Mesenchymal stem cell (in vitro differentiated cells and primary cell): ENCODE results near the gene POU5F1.

Experiments used
- DNase-seq: peaks from one replicate; pipeline ENCODE4 v3.0.0-alpha.2; 2013
- H2AFZ ChIP-seq: one replicate; pipeline ENCODE4 v1.6.1; 2013; ENCODE audit warnings: low read depth, mild to moderate bottlenecking, control low read depth, inconsistent platforms, low read length, moderate library complexity
- H2AK5ac ChIP-seq: 2 replicates; pipeline ENCODE4 v1.6.1; 2013; ENCODE audit warnings: low read length, moderate library complexity, mild to moderate bottlenecking, inconsistent platforms; ENCODE audit not compliant: severe bottlenecking
- H2BK120ac ChIP-seq: one replicate; pipeline ENCODE4 v1.6.1; 2013; ENCODE audit warnings: low read depth, mild to moderate bottlenecking, inconsistent platforms, low read length, moderate library complexity
- H2BK12ac ChIP-seq, 2 experiments: one replicate each; pipeline ENCODE4 v1.6.1; 2013; ENCODE audit warnings: inconsistent platforms in 2 of 2, low read length in 2 of 2, mild to moderate bottlenecking in 2 of 2, moderate library complexity in 2 of 2, control low read depth in 1 of 2
- H2BK15ac ChIP-seq: one replicate; pipeline ENCODE4 v1.6.1; 2013; ENCODE audit warnings: mild to moderate bottlenecking, low read depth, inconsistent platforms; ENCODE audit not compliant: poor library complexity, severe bottlenecking
- H2BK5ac ChIP-seq: 2 replicates; pipeline ENCODE4 v1.6.1; 2013; ENCODE audit warnings: low read depth, mild to moderate bottlenecking, low read length, control low read depth, inconsistent platforms; ENCODE audit not compliant: poor library complexity, severe bottlenecking
- H3K14ac ChIP-seq, 2 experiments: one replicate each; pipeline ENCODE4 v1.6.1; 2013; ENCODE audit warnings: inconsistent platforms in 2 of 2, low read length in 2 of 2, control low read depth in 1 of 2, mild to moderate bottlenecking in 1 of 2, moderate library complexity in 1 of 2
- H3K18ac ChIP-seq, 2 experiments: one replicate each; pipeline ENCODE4 v1.6.1; 2013; ENCODE audit warnings: inconsistent platforms in 2 of 2, low read length in 2 of 2, control low read depth in 1 of 2, low read depth in 1 of 2, mild to moderate bottlenecking in 1 of 2
- H3K23ac ChIP-seq, 2 experiments: one replicate each; pipeline ENCODE4 v1.6.1; 2013; ENCODE audit warnings: inconsistent platforms in 2 of 2, low read length in 2 of 2, mild to moderate bottlenecking in 2 of 2, moderate library complexity in 2 of 2, control low read depth in 1 of 2
- H3K27ac ChIP-seq: 2 replicates; pipeline ENCODE4 v1.5.1; 2013; ENCODE audit warnings: mild to moderate bottlenecking, moderate library complexity, low read length, control low read depth, inconsistent platforms; ENCODE audit not compliant: poor library complexity, severe bottlenecking
- H3K27me3 ChIP-seq, 2 experiments: 2 replicates each; pipeline versions ENCODE4 v1.6.1 to v1.7.0; 2013; ENCODE audit warnings: low read length in 2 of 2, mild to moderate bottlenecking in 2 of 2, moderate library complexity in 2 of 2, control low read depth in 1 of 2, inconsistent platforms in 1 of 2; ENCODE audit not compliant: control insufficient read depth in 1 of 2, insufficient read depth in 1 of 2
- H3K36me3 ChIP-seq, 2 experiments: 2 replicates each; pipeline versions ENCODE4 v1.6.1 to v1.7.0; 2013; ENCODE audit warnings: low read length in 2 of 2, control low read depth in 1 of 2, inconsistent platforms in 1 of 2, low read depth in 1 of 2, mild to moderate bottlenecking in 1 of 2; ENCODE audit not compliant: insufficient read depth in 2 of 2, control insufficient read depth in 1 of 2
- H3K4ac ChIP-seq, 2 experiments: one replicate each; pipeline ENCODE4 v1.6.1; 2013; ENCODE audit warnings: inconsistent platforms in 2 of 2, low read length in 2 of 2, mild to moderate bottlenecking in 2 of 2, moderate library complexity in 2 of 2, control low read depth in 1 of 2, low read depth in 1 of 2
- H3K4me1 ChIP-seq: 2 replicates; pipeline ENCODE4 v1.6.1; 2013; ENCODE audit warnings: low read depth, low read length, control low read depth; ENCODE audit not compliant: control insufficient read depth, insufficient read depth
- H3K4me2 ChIP-seq: 2 replicates; pipeline ENCODE4 v1.6.1; 2013; ENCODE audit warnings: low read length, mild to moderate bottlenecking, inconsistent platforms; ENCODE audit not compliant: poor library complexity, severe bottlenecking
- H3K4me3 ChIP-seq, 2 experiments: 2 replicates each; pipeline versions ENCODE4 v1.5.1 to v1.7.0; 2013; ENCODE audit warnings: low read length in 2 of 2, mild to moderate bottlenecking in 2 of 2, control low read depth in 1 of 2, low read depth in 1 of 2; ENCODE audit not compliant: insufficient read depth in 1 of 2
- H3K79me1 ChIP-seq: replicated peaks from 2 replicates; pipeline ENCODE4 v1.6.1; 2013; ENCODE audit warnings: mild to moderate bottlenecking, control low read depth, low read length, inconsistent platforms; ENCODE audit not compliant: poor library complexity, severe bottlenecking
- H3K9ac ChIP-seq: 2 replicates; pipeline ENCODE4 v1.7.0; 2013; ENCODE audit warnings: mild to moderate bottlenecking, low read length, moderate library complexity
- H3K9me3 ChIP-seq: 2 replicates; pipeline ENCODE4 v1.7.0; 2013; ENCODE audit warnings: mild to moderate bottlenecking, low read length; ENCODE audit not compliant: control insufficient read depth
- H4K8ac ChIP-seq: one replicate; pipeline ENCODE4 v1.6.1; 2013; ENCODE audit warnings: inconsistent platforms, mild to moderate bottlenecking, low read length, moderate library complexity
- H4K91ac ChIP-seq: one replicate; pipeline ENCODE4 v1.6.1; 2013; ENCODE audit warnings: mild to moderate bottlenecking, low read length, inconsistent platforms
- WGBS: methylation state at CpG from one replicate; pipeline ENCODE4 v1.1.7; 2013; ENCODE audit warnings: mixed read lengths; 5-methylcytosine and 5-hydroxymethylcytosine counted together

The POU5F1 gene

DNA sequence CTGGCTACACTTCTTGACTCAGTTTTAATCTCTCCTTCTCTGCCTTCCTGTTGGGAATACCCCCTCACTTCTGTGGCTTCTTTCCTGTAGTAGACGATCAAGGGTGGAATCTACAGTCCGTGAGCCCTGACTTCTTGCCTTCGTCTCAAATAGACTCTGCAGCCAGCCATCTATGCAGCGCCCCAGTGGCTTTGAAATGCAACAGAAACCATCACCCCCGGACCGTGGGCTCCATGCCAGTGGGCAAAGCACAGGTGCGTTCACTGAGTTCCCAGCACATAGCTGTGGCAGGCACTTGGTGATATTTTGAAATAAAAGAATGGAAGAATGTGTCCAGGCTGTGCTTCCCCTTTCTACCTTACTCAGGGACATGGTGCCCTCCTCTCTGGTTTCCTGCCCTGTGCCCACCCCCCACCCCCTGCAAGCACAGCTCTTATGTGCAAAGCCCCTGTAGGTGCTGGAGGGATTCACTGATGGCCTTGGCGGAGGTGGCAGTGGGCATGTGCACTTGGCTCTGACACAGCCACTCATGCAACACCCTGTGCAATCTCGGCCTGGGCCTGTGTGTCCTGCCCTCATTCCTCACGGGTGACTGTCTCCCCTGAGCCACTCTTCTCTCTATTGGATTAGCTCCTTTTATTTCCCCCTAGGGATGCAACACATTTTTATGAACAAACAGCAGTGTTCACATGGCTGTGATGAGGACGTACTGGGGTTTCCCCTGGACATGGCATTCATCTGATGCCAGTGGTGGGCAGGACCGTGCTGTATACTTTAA lies 44.7 kb downstream of the POU5F1 start:
- Histone ChIP-seq H3K4me1 (peaks cover 36% of the 10 kb centered on the region), H3K36me3 (peaks cover 0 to 2% of the 10 kb centered on the region in 2 experiments), H3K18ac (no peak overlapping the region), H2BK12ac (no peak overlapping the region), H2AK5ac (no peak overlapping the region), H4K91ac (no peak overlapping the region), H3K4ac (no peak overlapping the region), H3K27ac (no peak overlapping the region), H3K4me2 (no peak overlapping the region), H3K9me3 (no peaks in the 10 kb centered on the region), H3K4me3 (no peak overlapping the region), H2BK5ac (no peak overlapping the region), H2BK120ac (no peak overlapping the region), H3K79me1 (no peaks in the 10 kb centered on the region), H3K27me3 (peaks cover 13 to 36% of the 10 kb centered on the region in 2 experiments), H3K23ac (no peak overlapping the region), H4K8ac (no peak overlapping the region), H3K14ac (peak overlapping the region in 1 of 2 experiments; percentile 36), H3K9ac (no peak overlapping the region), H2AFZ (no peak overlapping the region), H2BK15ac (no peak overlapping the region)
- WGBS = 77% methylated on average over 12 of the region's 12 CpGs
- DNase-seq = peak; percentile 77

DNA sequence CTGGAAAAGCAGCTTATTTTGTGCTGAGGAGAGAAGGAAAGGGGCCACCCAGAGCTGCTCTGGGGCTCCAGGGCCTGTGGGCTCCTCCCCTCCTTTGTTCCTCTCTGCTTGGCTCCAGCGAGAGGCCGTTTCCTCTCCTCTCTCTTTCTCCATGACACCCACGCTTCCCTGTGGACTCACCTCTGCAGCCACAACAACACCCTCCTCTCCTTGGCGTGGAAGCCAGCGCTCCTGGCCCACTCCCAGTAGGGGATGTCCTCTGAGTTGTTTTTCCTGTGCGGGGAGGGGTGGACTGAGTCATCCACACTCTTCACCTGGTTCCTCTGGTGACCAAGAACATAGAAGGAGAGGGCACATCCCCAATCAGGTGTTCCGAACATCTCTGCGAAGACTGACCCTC lies 45.3 kb downstream of the POU5F1 start:
- H3K14ac ChIP-seq = no peak overlapping the region
- H3K4me3 ChIP-seq = no peak overlapping the region
- peaks cover 13 to 36% of the 10 kb centered on the region in 2 experiments for H3K27me3 ChIP-seq
- peaks cover 38% of the 10 kb centered on the region for H3K4me1 ChIP-seq
- H2BK5ac ChIP-seq = no peak overlapping the region
- no peak overlapping the region for H3K4me2 ChIP-seq
- no peak overlapping the region for H2BK15ac ChIP-seq
- no peak overlapping the region for H3K27ac ChIP-seq
- no peak overlapping the region for H2BK120ac ChIP-seq
- no peak overlapping the region for H2BK12ac ChIP-seq
- no peak overlapping the region for H4K8ac ChIP-seq
- no peak overlapping the region for H3K9ac ChIP-seq
- WGBS = 68% methylated on average over 7 of the region's 8 CpGs
- no peaks in the 10 kb centered on the region for H3K9me3 ChIP-seq
- H2AFZ ChIP-seq = no peak overlapping the region
- H3K23ac ChIP-seq = no peak overlapping the region
- no peak overlapping the region for H3K4ac ChIP-seq
- H2AK5ac ChIP-seq = peak overlapping the region; percentile 76
- peaks cover 0 to 2% of the 10 kb centered on the region in 2 experiments for H3K36me3 ChIP-seq
- DNase-seq = no peak
- H3K79me1 ChIP-seq = no peaks in the 10 kb centered on the region
- H3K18ac ChIP-seq = peak overlapping the region in 1 of 2 experiments; percentile 28
- H4K91ac ChIP-seq = no peak overlapping the region

DNA sequence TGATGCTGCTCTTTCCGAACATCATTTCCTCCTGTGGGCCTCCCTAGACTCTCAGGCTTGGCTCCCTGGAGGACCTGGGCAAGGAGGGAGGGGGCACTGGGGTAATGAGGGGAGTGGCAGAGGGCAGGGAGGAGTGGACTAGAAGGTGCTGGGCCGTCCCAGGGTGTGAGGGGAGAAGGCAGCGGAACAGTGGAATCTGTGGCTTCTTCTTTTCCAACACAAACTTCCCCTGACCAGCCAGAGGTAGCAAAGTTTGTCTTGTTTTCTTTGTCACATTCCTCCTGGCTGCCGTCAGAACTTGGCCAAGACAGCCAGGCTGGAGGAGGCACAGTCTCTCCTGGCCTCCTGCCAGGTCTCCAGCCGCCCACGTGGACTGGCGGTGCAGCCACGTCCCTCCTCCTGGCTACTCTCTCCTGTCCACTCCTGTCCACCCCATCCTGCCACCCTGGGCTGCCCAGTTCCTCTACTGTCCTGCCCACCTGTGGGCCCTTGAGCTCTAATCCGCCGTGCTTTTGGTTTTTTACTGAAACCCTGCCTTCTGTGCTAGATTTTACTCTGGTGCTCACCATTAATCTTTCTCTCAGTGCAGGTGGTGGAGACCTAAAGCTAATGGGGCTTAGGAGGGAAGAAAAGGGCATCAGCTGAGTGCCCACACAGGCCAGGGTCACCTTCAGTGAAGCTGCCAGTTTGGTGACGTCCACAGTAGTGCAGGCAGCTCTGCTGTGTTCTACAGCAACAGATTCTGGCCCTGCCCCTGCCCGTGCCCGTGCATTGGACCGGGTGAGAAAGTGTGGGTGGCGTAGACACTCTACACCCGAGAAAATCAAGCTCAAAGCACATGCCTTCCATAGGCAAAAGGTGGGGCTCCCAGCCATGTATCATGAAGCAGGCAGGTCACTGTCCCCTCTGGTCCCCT lies 47.4 kb downstream of the POU5F1 start:
- H3K9me3 ChIP-seq = no peaks in the 10 kb centered on the region
- no peak overlapping the region for H2BK120ac ChIP-seq
- H3K14ac ChIP-seq = no peak overlapping the region
- H4K8ac ChIP-seq = peak overlapping the region; percentile 70
- WGBS = 60% methylated on average over 15 of the region's 16 CpGs
- H3K27ac ChIP-seq = peak overlapping the region; percentile 83
- H3K4me3 ChIP-seq = no peak overlapping the region
- H3K27me3 ChIP-seq = peaks cover 0 to 20% of the 10 kb centered on the region in 2 experiments
- H3K9ac ChIP-seq = no peak overlapping the region
- H3K79me1 ChIP-seq = peaks cover 3% of the 10 kb centered on the region
- peak overlapping the region; percentile 65 for H2AK5ac ChIP-seq
- no peak overlapping the region for H3K23ac ChIP-seq
- no peak overlapping the region for H3K4me2 ChIP-seq
- H3K4me1 ChIP-seq = peaks cover 42% of the 10 kb centered on the region
- H3K36me3 ChIP-seq = peaks cover 0 to 6% of the 10 kb centered on the region in 2 experiments
- peak overlapping the region; percentile 68 for H2BK5ac ChIP-seq
- H4K91ac ChIP-seq = no peak overlapping the region
- H3K4ac ChIP-seq = no peak overlapping the region
- peak overlapping the region in 1 of 2 experiments; percentile 24 for H2BK12ac ChIP-seq
- H2AFZ ChIP-seq = no peak overlapping the region
- peak overlapping the region in 1 of 2 experiments; percentile 64 for H3K18ac ChIP-seq
- H2BK15ac ChIP-seq = no peak overlapping the region
- peak; percentile 92 for DNase-seq
